GM19025 (cell line): Measurements from ENCODE around the gene SEMA7A.

ENCODE experiments used
- ATAC-seq: cut with Tn5 transposase; IDR thresholded peaks from one replicate; pipeline ENCODE4 v1.9.1; 2021; ENCODE audit warnings: mild to moderate bottlenecking, low read depth, moderate library complexity; ENCODE audit not compliant: unreplicated experiment

The SEMA7A gene

DNA sequence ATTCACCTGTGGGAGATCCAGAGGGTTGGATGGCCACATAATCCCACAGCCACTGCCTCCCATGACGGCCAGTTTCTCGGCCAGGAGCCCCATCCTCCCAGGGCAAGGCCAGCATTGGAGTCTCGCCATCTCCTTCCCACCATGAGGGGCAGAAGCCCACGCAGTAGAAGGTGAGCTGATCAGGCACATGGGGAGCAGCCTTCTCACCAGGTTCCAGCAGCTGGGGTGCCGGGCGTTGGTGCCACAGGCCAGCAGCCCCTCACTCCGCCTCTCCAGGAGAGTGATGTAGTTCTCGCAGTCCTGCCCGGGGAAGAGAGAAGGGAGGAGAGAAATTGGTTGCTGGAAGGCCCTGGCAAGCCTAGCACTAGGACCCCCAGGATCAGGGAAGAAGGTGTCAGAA is 16.1 kb downstream of the SEMA7A start:
- ATAC-seq: no peak

DNA sequence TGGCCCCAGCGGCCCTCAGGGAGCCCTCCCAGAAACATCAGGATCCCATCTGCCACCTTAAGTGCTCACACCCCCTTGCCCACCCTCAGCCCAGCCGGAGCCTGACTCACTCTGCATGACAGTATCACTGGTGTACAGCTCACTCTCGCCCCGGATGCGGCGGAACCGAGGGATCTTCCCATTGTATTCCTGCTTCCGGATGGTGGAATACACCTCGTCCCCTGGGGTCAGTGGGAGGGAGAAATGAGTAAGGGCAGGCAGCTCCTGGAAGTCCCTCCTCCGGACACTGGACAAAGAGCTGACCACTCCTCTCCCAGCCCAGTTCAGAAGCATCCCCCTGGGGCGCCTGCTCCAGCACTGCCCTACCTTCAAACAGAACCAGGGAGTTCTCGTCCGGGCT is 16.5 kb downstream of the SEMA7A start:
- no peak for ATAC-seq

DNA sequence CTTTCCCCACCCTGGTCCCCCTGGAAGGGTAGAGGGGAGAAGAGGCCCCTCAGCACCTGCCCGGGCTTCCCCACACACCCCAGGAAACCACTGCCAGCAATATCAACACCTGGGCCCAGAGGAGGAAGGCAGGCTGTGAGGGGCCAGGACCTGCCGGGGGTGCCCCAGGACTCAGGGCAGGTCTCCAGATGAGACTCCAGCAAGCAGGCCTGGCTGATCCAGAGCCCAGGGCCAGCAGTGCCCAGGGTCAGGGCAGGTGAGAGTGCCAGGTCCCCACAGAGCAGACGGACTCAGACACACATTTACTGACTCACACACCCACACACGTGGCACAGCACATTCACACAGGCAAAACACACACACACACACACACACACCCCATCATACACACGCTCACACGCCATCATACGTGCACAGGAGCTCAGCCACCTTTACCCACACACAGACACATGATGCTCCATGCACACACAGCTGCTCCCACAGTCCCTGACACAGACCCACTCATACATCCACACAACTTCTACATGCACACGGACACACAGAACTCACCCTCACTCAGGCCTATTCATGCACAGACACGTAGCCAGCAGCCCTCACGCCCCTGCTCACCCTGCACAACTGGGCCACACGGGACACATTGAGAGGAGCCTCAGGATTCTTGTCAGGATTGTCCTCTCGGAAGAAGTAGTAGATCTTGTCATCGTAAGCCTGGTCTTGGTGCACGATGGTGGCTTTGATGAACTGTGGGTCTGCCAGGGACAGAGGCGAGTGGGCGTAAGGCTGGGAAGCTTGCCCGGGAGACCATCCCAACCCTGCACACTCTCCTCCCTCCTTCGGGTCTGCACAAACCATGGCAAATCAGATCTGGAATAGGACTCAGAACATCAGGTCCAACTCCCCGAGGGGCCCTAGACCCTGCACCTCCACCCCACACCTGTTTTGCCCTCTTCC is 17.5 kb downstream of the SEMA7A start:
- no peak for ATAC-seq

DNA sequence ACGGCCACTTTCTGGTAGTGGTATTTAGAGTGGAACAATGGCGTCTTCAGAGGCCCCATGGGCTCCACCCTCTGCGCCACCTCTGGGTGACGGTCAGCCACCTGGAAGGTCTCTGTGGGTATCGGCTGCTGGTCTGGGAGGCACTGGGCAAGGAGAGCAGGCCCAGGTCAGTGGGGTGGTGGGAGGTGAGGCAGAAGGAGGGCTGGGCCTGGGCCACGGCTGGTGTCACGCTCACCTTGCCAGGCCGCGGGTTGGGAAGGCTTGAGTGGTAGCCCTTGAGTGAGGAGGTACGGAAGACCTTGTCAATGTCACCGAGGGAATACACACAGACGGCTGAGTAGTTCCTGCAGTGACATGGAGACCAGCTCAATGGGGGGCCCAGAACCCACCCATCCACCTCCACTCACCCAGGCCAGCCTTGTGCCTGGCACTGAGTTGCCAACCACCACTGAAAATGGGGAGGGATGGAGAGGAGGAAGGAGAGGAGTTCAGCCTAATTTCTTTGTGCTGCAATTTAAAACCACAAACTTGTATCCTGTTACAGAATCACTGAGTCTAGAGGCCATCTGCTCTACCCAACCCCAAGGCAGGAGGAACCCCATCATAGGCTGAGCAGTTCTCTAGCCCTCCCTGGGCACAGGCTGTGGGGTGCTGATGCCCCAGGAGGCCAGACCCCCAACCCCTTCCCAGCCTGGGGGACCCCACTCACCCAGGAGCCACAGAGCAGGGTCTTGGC is 19.0 kb downstream of the SEMA7A start:
- ATAC-seq: no peak

DNA sequence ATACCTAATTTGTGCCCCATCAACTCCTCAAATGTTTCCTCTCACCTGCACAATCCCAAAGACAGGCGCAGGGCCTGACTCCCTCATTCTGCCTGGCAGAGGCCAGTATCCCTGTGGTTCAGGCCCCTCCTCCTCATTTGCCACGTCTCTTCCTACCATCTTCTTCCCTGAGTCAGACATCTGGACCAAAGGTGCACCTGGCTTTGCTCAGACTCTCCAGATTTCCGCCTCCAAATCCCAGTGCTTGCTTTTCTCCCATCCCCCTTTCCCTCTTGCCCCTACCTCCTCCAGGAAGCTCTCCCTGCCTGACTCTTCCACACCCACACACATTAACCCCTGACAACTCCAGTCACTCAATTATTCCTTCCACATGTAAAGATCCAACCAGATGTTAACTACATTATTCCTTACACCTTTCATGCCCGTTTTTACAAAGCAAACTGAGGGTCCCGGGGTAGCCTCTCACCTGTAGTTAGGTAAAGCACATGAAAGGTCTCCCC is 19.6 kb downstream of the SEMA7A start:
- ATAC-seq: no peak

DNA sequence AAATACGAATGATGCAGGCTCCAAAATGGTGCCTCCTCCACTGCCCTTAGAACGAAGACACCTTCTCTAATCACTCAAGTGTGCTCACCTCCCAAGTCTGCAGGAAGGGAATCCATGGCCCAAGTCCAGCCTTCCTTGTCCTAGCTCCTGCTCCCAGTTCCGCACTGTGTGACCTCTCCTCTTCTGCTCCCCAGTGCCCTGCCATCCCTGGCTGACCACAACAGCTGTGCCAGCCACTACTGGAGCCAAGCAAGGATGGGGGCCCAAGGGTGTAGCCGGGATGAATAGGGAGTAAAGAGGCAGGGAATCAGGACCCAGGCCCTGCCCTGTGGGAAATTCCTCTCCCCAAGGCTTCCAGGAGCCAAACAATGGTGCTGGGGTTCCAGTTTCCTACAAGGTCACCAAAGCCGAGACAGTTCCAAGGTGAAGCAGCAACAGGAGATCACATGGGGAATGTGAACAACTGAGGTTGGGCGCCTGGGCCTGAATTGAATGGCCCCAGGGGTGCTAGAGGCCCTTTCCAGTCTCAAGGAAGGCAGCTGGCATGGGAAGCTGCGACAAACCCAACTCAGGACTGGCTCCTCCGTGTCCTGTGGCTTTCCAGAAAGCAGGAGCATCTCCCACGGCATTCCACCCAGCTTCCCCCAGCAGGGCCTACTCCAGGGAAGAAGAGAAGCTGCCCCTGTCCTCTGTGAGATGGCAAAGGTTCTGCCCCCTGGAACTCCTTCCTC is 20.2 kb downstream of the SEMA7A start:
- ATAC-seq: no peak

DNA sequence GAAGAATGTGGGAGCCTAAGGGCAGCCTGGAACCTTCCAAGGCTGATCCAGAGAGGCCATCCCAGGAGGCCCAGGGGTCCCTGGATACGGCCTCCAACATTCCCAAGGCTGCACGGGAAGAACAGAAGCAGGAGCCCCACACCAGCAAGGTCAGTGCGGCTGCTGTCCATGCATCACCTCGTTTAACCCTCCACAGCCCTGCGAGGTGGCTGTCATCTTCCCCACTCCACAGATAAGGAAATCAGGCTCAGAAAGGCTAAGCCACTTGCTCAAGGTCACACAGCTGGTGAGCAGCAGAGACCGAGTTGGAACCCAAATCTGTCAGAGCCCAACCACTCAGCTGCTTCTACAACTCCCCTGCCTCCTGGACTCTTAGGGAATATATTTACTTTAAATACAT is 21.6 kb downstream of the SEMA7A start:
- no peak for ATAC-seq

DNA sequence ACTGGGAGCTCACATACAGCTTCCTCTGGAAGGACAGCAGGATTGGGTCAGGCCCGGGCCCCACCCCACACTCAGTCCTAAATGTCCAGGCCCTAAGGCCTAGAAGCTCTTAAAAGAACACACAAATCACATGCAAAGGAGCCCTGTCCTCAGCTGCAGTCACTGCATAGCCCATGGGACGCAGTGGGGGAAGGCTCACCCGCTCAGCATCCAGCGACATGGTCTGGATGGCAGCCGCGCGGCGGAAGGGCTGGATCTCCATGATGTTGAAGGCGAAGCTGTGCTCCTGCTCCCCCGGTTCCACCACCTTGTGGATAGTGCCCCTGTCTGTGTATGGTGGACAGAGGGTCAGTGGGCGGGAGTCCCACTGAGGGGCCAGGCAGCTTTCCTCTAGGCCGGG is 22.1 kb downstream of the SEMA7A start:
- no peak for ATAC-seq

DNA sequence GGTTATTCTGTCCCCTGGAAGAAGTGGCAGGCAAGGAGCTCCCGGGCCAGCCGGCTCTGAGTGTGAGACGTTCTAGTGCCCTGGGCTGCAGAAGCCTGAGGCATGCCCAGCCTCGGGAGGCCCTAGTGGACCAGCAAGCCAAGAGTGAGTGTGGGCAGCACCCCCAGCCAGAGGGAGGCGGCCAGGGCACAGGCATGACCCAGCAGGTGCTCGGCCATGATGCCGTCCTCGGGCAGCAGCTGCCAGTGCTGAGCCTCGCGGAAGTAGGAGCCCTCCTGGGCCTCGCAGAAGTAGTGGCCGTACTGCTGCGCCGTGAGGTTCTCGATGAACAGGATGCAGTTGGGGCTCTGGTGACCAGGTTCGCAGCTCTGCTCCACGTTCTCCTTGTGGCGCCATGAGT is 23.3 kb downstream of the SEMA7A start:
- ATAC-seq: no peak

DNA sequence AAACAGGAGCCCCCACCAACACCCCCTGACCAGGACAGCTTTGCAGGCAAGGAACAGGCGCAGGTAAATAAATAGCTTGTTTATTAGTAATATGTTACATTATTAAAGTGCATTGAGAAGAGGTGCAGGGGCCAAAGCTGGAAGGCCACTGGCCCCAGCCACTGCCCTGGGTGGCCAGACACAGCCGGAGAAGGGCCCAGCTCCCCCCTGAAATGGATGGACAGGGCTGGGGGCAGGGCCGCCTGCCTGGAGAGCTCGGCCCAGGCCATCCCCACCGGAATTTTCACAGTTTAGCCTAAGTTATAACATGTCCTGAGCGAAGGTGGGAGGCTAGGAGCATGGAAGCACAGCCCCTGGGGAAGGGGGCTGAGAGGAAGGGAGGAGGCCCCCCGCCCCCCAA is 24.5 kb downstream of the SEMA7A start:
- ATAC-seq: no peak

DNA sequence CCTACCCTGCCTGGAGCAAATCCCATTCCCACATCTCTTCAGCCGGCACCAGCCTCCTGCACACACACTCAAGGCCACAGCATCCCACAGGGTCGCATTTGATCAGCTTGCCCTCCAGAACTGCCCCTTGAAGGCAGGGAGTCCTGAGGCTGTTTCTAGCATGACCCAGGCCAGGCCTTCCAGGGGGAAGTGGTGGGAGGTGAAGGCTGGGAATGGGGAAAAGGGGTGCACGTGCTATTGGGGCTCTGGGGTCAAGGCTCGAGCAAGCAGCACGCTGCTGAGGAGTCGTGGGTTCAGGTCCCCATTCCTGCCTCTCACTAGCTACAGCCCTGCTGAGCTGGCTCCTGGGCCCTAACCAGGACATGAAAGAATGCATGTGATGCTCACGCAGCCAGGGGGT is 24.9 kb downstream of the SEMA7A start:
- ATAC-seq: no peak

DNA sequence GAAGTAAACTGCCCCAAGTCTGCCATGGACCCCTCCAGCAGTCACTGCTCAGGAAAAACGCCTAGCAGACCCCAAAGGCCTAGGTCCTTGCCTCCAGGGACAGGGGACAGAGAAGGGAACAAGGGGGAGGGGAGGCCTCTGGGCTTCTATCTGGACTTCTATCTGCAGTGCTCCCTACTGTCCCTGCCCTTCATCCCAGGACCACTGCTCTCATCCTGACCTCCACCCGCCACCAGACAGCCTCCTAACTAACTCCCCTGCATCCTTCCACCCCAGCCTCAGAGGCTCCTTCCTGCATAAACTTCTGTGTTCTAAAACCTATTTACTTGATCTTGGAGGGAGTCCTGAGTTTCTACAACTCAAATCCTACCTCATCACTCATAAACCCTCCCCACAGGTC is 25.4 kb downstream of the SEMA7A start:
- no peak for ATAC-seq

DNA sequence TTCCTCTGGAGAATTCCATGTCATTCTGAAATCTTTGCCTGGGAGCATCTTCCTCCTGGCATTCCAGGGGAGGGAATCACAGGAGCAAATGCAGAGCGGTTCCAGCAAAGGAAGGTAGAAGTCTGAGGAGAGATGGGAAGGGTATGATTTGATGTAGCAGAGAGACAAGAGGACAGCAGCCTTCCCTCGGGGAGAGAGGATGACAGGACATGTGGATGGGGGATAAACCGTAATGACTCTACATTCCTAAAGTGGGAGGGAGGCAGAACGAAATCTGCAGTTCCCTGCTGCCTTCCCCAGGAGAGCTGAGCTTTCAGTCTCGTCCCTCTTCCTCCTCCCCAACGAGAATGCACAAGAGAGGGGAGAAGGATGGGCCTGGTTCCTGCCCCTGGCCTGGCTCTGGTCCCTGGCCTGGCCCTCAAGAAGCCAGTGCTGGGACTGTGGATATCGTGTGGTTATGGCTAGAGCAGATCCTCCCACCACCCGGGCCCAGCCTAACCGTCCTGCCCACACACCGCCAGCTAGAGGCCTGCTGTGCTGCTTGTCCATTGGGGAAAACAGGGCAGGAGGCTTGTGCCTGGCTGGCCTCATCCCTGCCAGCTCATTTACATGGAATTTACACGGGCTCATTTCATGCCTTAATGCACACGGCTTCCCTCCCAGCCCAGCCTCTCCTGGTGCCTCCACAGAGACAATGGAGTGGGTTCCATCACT is 26.6 kb downstream of the SEMA7A start:
- ATAC-seq: no peak

DNA sequence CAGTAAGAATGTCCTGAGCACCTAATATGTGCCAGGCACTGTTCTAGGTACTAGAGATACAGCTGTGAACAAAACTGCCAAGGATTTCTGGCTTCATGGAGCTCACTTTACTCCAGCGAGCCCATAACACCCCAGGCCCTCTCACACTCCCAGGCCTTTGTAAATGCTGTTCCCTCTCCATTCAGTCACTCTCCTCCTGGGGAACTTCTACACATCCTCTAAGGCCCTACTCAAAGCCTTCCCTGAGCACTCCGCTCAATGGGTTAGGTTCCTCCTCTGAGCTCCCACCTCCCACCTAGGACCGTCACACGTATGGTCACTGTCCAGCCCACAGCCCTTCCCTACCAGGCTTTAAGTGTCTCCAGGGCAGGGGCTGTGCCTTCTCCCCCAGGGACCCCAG is 27.2 kb downstream of the SEMA7A start:
- no peak for ATAC-seq

DNA sequence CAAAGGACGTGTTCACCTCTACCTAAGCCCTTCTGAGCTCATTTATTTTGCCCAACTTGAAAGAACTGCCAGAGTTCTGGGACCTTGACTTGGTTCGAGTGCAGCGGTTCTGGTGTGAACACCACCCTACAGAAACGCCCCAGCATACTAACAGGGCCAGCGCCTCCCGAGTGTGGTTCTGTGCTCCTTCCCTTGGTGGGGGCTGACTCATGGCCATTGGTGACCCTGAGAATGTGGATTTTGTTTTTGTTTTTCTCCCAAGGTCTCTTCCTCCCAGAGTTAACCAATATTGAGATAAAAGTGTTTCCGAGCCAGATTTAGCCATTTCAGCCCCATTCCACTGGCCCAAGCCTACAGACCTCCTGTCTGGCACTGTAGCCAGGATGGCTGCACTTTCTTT is 27.9 kb downstream of the SEMA7A start:
- no peak for ATAC-seq

DNA sequence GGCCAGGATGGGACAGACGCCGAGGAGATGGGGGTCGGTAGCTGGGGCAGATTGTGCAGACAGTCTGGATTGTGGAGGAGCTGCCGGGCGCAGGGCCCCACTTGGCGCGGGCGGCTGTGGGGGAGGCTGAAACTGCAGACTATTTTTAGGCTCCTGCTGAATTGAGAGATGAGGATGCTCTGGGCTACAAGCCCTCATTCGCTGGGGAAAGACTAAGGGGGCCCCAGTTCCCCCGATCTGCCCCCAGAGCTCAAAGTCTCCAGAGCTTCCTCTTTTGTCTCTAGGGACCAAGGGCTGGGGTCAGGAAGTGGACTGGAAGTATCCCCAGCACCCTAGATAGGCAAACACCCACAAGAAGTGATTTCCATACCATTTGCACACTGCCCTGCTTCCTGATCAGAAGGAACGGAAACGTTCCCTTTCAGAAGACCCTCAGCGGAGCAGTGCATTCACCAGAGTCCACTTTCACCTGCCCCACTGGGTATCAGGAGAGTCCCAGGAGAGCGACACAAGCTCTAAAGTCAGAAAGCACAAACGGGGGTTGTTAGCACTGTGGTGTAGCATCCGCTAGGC is 29.7 kb downstream of the SEMA7A start:
- ATAC-seq: peak; percentile 37

DNA sequence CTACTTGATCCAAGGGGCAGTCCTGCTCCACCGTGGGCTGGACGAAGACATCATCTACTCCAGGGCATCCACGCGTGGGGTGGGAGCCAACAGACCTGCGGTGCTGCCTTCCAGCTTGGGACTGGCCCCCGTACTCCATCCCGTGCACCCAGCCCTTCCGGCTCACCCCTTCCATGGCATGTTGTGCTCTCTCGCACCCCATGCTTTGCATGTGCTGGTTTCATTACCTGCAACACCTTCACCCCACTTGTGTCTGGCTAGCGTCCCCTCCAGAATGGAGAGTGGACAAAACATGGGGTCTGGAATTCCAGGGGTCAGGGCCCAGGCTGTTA is 30.2 kb downstream of the SEMA7A start:
- no peak for ATAC-seq

DNA sequence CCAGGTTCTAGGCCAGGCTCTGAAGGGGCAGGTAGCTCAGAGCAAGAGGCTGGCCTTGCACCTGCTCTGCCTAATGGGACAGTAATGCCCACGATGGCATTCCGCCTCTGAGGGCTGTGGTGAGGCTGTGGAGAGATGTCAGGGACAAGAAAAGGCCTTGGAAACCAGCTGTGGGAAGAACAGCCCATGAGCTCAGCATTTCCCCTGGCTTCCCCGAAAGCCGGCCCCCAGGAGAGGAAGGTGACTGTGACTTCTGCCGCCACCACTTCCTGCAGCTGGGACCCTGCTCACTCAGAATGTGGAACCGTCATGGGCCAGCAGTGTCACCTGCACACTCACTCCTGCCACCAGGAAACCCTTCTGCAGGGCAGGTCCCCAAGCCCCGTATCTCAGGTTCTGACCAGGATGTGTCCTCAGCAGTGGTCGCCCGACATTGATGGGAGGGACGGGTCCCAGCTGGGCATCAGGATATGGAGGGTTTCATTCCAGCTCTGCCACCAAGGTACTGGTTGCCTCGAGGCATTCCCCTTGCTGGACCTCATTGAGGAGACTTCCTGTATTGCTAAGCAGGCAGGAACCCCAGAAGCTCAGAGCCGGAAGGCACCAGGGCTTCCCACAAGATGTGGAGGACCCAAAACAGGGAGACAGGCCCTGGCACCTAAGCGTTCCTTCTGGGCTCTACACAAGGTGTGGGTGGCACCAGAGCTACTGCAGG is 30.7 kb downstream of the SEMA7A start:
- no peak for ATAC-seq

DNA sequence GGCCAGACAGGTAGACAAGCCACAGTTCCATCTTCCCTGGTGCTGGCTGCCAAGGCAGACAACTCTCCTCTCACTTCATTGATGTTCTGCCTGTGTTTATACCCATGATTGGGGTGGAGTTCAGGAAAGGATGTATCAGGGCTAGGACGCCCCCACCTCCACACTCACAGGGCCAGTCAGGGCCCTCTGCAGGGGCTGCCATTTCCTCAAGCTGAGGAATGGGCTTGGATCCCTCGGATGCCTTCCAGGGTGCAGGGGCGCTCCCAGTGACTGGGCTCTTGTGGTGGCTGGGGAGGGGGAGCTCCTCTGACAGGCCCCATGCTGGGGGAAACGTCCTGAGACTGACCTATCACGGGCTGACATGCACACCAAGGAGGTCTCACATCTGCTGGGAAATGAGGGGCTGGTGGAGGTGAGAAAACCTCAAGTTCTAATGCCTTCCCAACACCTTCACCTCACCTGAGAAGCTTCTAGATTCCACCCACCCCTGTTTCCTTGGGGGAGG is 31.4 kb downstream of the SEMA7A start:
- no peak for ATAC-seq
